ENCODE measurements around the gene VILL. TPM values are rescaled to one million over a fixed set of nuclear protein-coding genes. Genes with fewer than 3 reads are reported as not detected.
A peak's percentile ranks its signal among the peaks of the same experiment; 100 is the strongest.

VILL gene
- total and polyA plus RNA-seq, 2 of the 8 experiments (the other 6 are each of a cell fraction or from before 2014, with no cell fraction given), result 4.1 to 4.2 TPM

DNA sequence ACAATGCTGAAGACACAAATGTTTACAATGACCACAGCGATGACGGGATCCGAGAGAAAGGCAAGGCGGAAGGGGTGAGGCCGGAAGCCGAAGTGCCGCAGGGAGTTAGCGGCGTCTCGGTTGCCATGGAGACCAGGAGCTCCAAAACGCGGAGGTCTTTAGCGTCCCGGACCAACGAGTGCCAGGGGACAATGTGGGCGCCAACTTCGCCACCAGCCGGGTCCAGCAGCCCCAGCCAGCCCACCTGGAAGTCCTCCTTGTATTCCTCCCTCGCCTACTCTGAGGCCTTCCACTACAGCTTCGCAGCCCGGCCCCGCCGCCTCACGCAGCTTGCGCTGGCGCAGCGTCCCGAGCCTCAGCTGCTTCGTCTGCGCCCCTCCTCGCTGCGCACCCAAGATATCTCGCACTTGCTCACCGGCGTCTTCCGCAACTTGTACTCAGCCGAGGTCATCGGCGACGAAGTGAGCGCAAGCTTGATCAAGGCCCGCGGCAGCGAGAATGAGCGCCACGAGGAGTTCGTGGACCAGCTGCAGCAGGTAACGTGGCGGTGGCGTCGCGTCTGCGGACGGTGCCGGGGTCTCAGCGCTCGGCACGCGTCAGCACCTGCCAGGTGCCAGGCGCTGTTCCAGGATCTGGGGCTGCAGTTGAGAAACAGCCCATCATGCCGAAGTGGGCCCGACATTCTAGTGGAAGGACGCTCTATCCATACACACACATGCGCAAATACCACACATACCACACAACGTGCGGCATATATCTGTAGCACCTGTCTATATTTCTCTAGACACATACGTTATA is 48.7 kb downstream of the VILL start, which contains the start of gene DLEC1:
Gene DLEC1, plus strand, starts transcription at position 108 of the 798 bp plus-strand sequence. Its CDS starts 18 bp downstream, at position 126.
- POLR2A ChIA-PET (ENCODE audit: partially characterized antibody), result interaction anchor here (0.8 to 2.3 kb wide), 4 partner anchors 10 to 70 kb away, joined by 3 to 9 read pairs (median 4); partner anchors contain the start of gene PLCD1
- H3K4me2 ChIP-seq (ENCODE audit: insufficient read depth in 1 of 2, low read depth in 2 of 2, low read length in 2 of 2), result peak within 1 kb of the TSS; percentile 62 to 96
- TF ChIP-seq, protein P1, sequence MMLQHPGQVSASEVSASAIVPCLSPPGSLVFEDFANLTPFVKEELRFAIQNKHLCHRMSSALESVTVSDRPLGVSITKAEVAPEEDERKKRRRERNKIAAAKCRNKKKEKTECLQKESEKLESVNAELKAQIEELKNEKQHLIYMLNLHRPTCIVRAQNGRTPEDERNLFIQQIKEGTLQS (IDR thresholded peaks at IDR 0.05; ENCODE audit: insufficient read depth, low read depth, low read length), result no peak
- TF ChIP-seq ASH2L (IDR thresholded peaks at IDR 0.05; ENCODE audit: low read length) (peak; percentile 63), EZH2 (IDR thresholded peaks at IDR 0.05; ENCODE audit: low read depth, low read length, severe bottlenecking) (peak; percentile 66), EP300 (IDR thresholded peaks at IDR 0.05; ENCODE audit: borderline replicate concordance in 1 of 2, low read depth in 2 of 2, low read length in 2 of 2) (no peak), RNF2 (IDR thresholded peaks at IDR 0.05; ENCODE audit: borderline replicate concordance, low read depth, low read length, missing control alignments, poor library complexity, severe bottlenecking) (peak; percentile 64), CHD2 (IDR thresholded peaks at IDR 0.05; ENCODE audit: low read length) (no peak), EGR1 (IDR thresholded peaks at IDR 0.05; ENCODE audit: borderline replicate concordance, low read depth, low read length) (no peak), SAP30 (IDR thresholded peaks at IDR 0.05; ENCODE audit: insufficient read depth, insufficient replicate concordance, low read length) (peak; percentile 71), SIN3A (conservative IDR thresholded peaks at IDR 0.05 in 1 of 2, IDR thresholded peaks at IDR 0.05 in 1 of 2; ENCODE audit: low read depth in 1 of 2, low read length in 2 of 2) (peak; percentile 92 to 97), CREB1 (IDR thresholded peaks at IDR 0.05) (peak; percentile 68)

More for the DNA sequence above, 48.7 kb downstream of the VILL start, which contains the start of gene DLEC1:
- Histone ChIP-seq H3K27ac (ENCODE audit: low read depth, low read length) (no peak within 1 kb of the TSS), H4K5ac (ENCODE audit: insufficient read length, low read depth, low read length) (no peak within 1 kb of the TSS), H3K27me3 (replicated peaks in 1 of 4; ENCODE audit: control insufficient read depth in 3 of 4, extremely low read depth in 1 of 4, insufficient read depth in 3 of 4, low read length in 3 of 4) (peaks cover 6 to 19% (median 17%) of the 10 kb centered on the region in 4 experiments), H3K79me2 (ENCODE audit: control insufficient read depth in 1 of 2, insufficient read depth in 2 of 2, low read length in 2 of 2) (no peaks in the 10 kb centered on the region), H2BK5ac (ENCODE audit: low read depth, low read length) (no peak within 1 kb of the TSS), H3K79me1 (ENCODE audit: low read depth, low read length) (no peaks in the 10 kb centered on the region), H3K56ac (replicated peaks; ENCODE audit: insufficient read length, low read depth, low read length) (no peak within 1 kb of the TSS), H2AK5ac (ENCODE audit: low read depth, low read length) (no peak within 1 kb of the TSS), H3K36me3 (ENCODE audit: control insufficient read depth in 2 of 4, insufficient read depth in 4 of 4, low read length in 3 of 4) (no peaks in the 10 kb centered on the region), H2BK20ac (ENCODE audit: low read length) (no peak within 1 kb of the TSS), H3K4ac (replicated peaks; ENCODE audit: insufficient read length, low read depth, low read length) (no peak within 1 kb of the TSS), H4K8ac (ENCODE audit: extremely low read depth, insufficient read depth, low read length) (no peak within 1 kb of the TSS), H3K23ac (ENCODE audit: insufficient read length) (no peak within 1 kb of the TSS), H3K4me1 (replicated peaks in 1 of 4; ENCODE audit: control insufficient read depth in 3 of 4, insufficient read depth in 4 of 4, low read length in 3 of 4) (peaks cover 2 to 5% (median 4%) of the 10 kb centered on the region in 4 experiments; a peak in 4 of 7 replicates), H2BK12ac (ENCODE audit: low read depth, low read length) (no peak within 1 kb of the TSS; the same call in 1 of the 2 replicates), H3K4me3 (ENCODE audit: extremely low read depth in 1 of 4, insufficient read depth in 2 of 4, low read depth in 3 of 4, low read length in 4 of 4) (peak within 1 kb of the TSS; percentile 27 to 75 (median 62)), H2BK120ac (replicated peaks; ENCODE audit: low read depth, low read length) (no peak within 1 kb of the TSS), H3K14ac (ENCODE audit: insufficient read length) (no peak within 1 kb of the TSS), H3K23me2 (ENCODE audit: low read depth, low read length) (peaks cover 7% of the 10 kb centered on the region; the same call in 1 of the 2 replicates), H4K20me1 (replicated peaks in 1 of 2; ENCODE audit: control insufficient read depth in 1 of 2, insufficient read depth in 2 of 2, low read length in 2 of 2) (no peaks in the 10 kb centered on the region), H3K9ac (replicated peaks in 1 of 4; ENCODE audit: extremely low read depth in 1 of 4, low read depth in 3 of 4, low read length in 3 of 4) (no peak within 1 kb of the TSS), H3K18ac (ENCODE audit: extremely low read depth, low read length) (no peak within 1 kb of the TSS), H2AFZ (ENCODE audit: low read length) (peak within 1 kb of the TSS; percentile 88), H2BK15ac (ENCODE audit: low read length) (0 out of 2 replicates have a peak within 1 kb of the TSS, but pooled peaks have one; percentile 49), H4K91ac (replicated peaks; ENCODE audit: insufficient read length, low read length) (no peak within 1 kb of the TSS), H3K9me3 (ENCODE audit: insufficient read depth in 2 of 2, low read depth in 1 of 2, low read length in 1 of 2) (no peaks in the 10 kb centered on the region)
- WGBS, 2 experiments (ENCODE audit: extremely low coverage in 1 of 2, insufficient coverage in 1 of 2, insufficient read length in 1 of 2, insufficient replicate concordance in 2 of 2, low coverage in 1 of 2, low lambda C conversion rate in 2 of 2, missing lambda C conversion rate in 1 of 2), result 8% methylated on average over 67 of the region's 67 CpGs; no CpG with 5 or more reads in 1 of the 2 experiments
- CTCF ChIA-PET (ENCODE audit: partially characterized antibody), result interaction anchor here (0.6 to 2.1 kb wide), 8 partner anchors 10 to 260 kb away, joined by 3 to 6 read pairs (median 3); partner anchors contain the start of gene PLCD1
- peak; percentile 68 to 85 for DNase-seq (ENCODE audit: low read depth in 1 of 2, low spot score in 2 of 2)
- peak; percentile 7 for FAIRE-seq
